HCEC 1CT (cell line): Measurements from ENCODE around the gene SPSB3.

ENCODE experiments used
- DNase-seq: peaks from one replicate; pipeline ENCODE4 v3.0.0-alpha.2; 2017

Gene SPSB3

DNA sequence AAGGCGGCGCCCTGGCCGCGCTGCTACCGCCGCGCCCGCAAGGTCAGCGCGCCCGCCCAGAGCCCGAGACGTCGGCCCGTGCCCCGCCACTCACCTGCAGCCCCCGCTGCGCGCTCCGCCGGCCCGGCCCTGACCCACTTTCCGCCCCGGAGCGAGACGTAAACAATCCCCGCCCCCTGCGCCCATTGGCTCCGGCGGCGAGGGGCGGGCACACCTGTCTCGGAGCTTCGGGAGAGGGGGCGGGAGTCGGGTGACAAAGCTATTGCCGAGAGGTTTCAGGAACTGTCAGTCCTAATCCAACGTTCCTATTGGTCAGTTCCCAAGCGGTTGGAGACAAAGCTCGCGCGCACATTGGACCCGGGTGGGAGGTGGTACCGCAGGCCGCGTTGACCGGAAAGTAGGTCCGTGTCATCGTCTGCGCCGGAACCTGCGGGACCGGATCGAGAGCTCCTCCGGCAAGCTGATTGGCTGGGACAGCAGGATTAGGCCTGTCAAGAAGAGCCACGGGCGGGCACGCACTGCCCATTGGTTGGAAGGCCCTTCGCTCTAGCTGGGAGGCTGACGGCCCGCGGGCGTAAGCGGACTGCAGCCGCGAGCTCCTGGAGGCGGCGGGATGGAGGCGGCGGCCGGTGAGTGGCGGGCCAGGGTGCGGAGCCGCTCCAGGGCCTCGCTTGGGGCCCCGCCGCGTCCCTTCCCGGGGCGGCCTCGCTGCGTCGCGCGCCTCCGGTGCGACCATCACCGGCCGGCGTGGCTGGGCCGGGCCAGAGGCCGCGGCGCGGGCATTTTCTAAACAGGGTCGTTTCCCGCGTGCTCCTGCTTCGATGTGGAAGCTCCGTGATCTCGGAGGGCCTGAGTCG, at the start of gene SPSB3, which contains the start of gene NUBP2:
Gene SPSB3 (minus strand): TSS at position 164 of the 857 bp plus-strand sequence. CDS start 1,088 bp downstream, outside the sequence.
Gene NUBP2 (plus strand): TSS at position 553 of the 857 bp plus-strand sequence. CDS start 61 bp downstream, at position 614.
- peak; percentile 100 for DNase-seq

DNA sequence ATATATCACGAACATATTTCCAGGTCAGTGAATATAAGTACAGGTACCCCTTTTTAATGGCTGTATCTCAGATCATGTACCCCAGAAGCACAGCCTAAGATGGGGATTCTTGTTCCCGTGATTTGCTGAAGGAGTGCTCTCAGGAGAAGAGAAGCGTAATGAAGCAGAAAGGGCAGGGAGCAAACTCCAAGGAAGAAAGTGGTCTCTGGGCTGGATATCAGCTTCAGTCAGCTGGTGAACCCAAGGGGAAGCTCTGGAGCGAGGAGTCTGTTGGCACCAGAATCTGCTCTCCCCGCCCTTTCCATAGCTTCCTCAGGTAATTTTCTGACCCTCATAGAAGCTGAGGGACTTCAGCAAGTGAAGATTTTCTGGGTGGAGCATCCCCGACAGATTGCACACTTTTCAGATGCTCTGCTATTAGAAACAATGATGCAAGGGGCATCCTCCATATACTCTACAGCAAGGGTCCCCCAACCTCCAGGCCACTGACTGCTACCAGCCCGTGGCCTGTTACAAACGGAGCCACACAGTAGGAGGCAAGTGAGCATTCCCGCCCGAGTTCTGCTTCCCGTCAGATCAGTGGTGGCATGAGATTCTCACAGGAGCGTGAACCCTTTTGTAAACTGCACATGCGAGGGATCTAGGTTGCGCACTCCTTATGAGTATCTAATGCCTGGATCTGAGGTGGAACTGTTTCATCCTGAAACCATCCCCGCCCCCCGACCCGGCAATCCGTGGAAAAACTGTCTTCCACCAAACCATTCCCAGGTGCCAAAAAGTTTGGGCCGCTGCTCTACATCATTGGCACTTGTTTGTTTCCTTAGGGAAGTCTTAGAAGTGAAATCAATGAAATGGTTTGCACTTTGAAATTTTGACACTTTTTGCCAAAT, 49.1 kb upstream of the SPSB3 start:
- no peak for DNase-seq

DNA sequence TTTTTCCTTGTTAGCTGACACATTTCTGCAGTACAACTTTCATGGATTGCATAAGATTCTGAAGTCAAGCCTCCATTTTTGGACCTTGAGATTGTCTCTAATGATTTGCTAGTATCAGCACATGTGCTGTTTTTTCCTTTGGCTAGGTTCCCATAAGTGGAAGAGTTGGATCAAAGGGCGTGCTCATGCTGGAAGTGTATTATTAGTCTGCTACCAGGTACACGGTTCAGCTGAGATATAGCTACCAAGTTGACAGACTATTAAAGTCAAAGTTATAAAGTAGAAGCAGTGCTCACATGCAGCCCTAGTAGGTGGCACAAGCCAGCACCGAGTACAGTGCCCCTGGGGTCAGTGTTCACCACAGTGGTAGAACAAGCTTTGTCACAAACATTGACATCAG, 47.8 kb upstream of the SPSB3 start:
- DNase-seq, result no peak

DNA sequence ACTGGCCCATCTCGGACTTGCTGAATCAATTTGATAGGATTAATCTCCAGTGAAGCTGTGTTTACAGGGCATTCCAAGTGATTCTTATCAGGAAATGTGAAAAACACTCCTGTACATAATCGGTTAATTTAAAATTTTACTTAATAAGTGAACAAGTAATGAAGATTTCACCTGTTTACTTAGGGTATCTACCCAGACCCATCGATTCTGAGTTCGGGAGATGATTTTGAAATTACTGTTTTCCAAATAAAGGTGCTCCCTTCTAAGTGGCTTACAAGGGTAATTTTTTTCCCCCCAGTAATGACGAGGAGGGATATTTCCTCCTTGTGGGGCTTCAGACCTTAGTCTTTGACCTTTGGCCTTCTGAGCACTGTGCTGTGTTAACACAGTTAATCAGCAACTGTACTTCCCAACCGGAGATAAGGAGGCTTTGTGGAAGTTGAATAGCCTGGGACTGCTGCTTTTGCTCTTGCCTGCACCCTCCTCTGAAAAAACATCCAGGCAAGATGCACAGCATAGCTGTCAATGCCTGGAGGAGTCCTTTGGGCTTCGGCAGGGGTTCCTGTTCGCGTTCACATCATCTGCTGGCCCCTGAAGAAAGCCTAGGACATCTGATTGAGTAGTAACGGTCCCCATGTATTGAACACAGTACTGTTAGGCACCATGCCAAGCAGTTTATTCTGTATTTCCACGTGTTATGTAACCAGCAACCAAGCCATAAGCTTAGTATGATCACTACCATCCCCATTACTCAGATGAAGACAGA, 46.5 kb upstream of the SPSB3 start:
- no peak for DNase-seq

DNA sequence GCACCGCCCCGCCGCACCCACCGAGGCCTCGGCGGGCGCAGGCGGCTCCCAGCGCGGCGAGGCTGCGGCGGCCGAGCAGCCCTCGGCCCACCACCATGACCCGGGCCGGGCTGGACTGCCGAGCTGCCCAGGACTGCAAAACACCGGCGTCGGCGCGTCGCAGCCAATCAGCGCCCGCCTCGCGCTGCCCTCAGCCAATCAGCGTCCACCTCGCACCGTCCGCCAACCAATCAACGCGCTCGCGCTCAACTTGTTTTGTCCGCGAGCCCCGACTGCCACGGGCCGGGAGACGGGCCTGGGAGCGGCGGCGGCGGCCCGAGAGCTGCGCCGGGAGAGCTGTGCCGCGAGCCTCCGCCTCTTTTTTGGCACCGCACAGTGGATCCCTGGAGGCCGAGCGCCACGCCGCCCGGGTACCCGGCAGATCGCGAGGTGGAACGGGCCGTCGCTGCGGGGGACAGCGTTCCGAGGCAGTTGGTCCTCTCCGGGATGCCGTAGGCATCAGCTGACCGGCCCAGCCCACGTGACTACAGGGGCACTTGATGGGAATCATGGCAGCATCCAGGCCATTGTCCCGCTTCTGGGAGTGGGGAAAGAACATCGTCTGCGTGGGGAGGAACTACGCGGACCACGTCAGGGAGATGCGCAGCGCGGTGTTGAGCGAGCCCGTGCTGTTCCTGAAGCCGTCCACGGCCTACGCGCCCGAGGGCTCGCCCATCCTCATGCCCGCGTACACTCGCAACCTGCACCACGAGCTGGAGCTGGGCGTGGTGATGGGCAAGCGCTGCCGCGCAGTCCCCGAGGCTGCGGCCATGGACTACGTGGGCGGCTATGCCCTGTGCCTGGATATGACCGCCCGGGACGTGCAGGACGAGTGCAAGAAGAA, 44.6 kb upstream of the SPSB3 start, which contains the start of the genes FAHD1 and HAGH:
Gene FAHD1 (plus strand): TSS at position 516 of the 883 bp plus-strand sequence. CDS start 33 bp downstream, at position 549.
Gene HAGH (minus strand): TSS at position 135 of the 883 bp plus-strand sequence. CDS start 38 bp downstream, at position 97.
- peak; percentile 94 for DNase-seq

DNA sequence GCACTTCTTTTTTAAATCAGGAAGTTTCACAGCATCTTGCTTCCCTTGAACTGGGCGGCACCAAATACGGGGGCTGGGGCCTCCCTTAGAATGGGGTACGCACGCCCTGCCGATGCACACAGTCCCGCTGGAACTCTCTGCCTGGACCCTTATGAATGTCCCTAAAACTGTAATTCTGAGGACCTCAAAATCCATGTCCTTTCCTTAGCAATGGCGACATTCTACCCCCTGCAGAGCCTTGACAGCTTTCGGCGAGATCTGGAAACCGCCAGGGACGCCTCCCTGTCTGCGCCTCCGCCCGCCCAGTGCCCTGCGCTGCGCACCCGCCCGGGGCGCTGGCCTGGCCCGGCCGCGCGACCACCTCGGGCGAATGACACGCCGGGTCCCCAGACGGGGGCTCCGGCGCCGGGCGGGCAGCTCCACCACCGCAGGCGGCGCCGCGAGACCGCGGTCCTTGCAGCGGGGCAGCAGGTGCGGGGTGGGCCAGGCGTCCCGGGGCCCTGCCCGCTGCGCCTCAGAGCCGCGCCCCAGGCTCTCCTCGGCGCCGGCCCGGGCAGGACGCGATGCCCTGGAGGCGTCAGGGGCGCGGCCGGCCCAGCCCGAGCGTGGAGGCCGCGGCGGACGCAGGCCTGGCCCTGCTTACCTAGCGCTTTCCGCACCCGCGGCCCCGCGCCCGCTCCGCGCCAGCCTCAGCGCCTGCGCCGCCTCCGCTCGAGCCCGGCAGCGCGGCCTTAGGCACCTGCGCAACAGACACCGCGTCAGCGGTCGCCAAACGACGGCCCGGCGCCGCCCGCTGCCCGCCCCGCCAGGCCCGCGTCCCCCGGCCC, 43.7 kb upstream of the SPSB3 start:
- peak; percentile 39 for DNase-seq

DNA sequence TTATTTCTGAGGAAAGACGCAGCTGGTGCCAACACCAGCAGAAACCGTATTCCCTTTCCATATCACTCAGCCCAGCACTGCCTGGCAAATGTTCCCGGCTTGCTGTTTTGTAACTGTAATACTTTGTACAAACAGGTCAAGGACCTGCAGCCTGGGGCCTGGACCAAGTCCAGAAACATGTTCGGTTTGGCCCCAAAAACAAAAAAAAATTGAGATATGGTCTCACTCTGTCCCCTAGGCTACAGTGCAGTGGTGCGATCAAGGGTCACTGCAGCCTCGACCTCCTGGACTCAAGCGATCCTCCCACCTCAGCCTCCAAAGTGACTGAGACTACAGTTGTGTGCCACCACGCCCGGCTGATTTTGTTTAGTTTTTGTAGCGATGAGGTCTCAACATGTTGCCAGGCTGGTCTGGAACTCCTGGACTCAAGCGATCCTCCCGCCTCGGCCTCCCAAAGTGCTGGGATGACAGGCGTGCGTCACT, 43.1 kb upstream of the SPSB3 start:
- no peak for DNase-seq

DNA sequence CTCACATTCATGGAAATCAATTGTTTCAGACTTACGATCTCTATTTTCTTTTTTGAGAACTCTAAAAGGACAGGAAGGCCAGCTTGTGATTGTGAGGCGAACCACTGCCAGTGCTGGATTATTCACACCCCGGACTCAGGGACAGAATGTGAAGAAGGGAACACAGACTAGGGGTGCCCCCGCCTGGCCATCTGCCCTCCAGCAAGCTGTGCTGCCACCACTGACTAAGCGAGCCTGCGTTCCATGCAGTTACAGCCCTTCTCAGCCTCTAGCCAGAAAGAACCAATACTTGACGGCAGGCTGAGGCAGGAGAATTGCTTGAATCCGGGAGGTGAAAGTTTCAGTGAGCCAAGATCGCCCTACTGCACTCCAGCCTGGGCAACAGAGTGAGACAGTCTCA, 41.5 kb upstream of the SPSB3 start:
- peak; percentile 40 for DNase-seq

DNA sequence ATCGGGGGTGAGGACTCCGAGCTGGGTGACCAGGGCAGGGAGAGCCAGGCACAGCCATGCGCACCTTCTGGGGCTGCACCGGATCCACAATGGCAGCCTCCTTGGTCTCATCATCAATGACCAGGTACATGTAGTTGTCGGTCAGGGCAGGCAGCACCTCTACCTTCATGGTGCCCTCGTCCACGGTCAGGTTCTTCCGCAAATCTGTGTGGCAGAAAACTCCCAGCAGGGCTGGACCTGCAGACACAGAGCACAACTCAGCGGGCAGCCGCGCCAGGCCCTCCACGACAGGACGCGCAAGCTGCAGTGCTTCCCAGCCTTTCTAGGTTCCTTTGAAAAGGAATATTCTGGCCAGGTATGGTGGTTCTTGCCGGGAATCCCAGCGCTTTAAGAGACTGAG, 40.4 kb upstream of the SPSB3 start:
- DNase-seq, result no peak

DNA sequence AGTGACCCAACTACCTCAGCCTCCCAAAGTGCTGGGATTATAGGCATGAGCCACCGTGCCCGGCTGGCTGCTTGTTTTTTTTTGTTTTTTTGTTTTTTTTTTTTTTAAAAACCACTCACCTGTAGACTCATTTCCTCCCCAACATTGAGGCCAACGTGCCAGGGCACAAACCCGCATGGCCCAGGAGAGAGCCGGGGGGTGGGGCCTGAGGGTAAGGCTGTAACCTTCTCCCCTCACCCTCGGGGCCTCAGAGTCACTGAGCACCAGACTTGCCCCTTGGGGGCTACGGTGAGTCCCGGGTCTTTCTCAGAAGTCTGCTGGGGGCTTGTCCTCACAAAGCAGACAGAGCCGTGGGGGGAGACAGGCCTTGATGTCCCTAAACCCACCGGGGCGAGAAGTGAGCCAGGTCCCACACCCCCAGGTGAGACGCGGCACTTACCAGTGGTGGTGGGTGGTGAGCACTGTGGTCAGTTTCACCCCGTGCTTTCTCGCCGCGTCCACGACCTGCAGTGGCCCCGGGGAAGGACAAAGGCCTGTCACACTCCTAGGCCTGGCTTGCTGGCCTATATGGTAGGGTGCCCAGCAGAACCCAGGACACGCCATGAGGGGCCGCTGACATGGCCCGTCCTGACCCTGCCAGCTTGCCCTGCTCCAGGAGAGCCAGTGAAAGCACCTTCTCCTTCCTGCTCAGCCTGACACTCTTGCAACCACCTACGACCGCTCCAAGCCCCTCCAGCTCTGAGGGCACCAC, 39.7 kb upstream of the SPSB3 start:
- no peak for DNase-seq

DNA sequence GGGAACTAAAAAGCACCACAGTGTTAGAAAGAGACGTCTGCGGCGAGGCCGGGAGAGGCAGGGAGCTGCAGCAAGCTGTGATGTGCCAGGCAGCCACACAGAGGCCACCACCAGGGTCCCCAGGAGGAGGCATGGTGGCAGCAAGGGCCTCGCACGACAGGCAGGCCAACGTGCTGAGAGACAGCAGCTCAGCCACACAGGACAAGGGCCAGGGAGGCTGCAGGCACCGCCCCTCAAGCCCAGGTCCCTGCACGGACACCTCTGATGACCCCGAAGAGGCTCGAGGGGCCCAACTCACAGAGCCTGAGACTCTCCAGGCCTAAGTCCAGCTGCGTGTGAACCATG, 38.5 kb upstream of the SPSB3 start:
- DNase-seq, result no peak

DNA sequence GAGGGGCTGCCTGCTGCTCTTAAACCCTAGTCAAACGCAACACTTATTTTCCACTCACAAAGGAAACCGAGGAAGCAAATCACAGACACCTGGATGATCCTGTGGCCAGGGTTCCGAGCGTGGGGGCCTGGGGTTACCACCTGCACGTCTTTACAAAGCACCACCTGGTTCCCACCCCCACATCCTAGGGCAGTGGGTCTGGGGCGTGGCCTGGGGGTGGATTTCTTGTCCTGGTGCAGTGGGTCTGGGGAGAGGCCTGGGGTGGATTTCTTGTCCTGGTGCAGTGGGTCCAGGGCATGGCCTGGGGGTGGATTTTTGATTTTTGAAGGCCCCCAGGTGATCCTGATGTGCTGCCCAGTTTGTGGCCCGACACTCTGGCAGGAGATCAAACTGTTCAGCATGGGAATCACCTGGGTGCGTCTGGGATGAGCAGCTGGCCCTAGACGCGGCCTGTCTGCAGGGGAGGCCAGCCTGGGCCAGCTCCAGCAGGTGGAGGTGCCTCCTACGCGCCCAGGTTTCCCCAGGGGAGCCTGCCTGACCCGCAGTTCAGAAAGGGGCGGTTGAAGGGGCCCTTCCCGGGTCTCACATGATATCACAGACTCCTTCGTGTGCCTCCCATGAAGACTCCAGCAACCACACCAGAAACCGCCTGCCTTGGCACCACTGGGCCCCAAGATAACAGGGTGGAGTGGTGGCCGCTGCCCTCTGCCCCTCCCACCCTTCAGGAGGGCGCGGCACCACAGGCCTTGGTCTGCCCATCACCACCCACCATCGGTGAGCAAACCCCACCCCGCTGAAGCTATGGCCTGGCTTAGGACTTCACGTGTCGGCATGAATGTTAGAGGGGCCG, 38.0 kb upstream of the SPSB3 start:
- DNase-seq, result no peak

DNA sequence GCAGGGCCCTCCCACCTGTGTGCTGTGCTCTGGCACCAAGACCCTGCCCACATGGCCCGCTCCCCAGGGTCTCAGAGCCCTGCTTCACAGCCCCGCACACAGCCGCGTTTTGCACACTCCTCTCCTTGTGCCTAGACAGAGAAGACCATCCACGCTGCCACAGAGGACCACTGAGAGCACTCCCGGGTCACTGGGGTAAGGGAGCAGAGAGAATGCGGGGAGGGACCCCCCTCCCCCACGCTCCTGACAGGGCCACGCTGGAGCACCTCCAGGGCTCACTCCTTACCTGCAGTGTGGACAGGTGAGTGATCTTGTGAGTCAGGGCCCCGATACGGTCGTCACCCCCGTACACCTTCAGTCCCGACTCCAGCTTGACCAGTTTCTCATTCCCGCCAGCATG, 37.2 kb upstream of the SPSB3 start:
- no peak for DNase-seq

DNA sequence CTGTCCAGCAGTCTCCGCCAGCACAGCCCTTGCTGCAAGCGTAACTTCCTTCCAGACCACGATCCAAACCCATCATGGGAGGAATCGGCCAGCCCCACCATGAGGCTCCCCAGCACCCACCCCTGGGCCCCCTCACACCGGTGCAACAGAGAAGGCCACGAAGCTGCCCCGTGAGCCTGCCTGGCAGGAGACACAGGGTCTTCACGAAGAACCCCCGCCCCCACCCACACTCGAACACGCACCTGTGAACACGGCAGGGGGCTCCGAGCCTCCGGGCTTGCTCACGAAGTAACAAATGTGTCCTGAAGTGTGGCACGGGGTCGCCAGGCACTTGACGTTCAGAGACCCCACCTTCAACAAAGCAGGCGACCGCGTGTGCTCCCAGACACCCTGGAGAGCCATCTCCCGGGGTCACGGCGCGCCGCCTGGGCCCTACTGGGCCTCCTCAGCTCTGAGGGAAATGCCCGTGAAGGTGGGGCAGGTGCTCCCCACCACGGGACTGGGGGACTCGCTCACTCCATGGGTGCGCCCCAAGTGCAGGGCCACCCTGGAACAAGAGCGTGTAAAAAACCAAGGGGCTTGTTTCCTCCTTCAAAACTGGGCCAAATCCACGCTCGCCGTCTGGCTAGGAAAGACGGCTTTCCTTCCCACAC, 36.6 kb upstream of the SPSB3 start:
- DNase-seq, result no peak

DNA sequence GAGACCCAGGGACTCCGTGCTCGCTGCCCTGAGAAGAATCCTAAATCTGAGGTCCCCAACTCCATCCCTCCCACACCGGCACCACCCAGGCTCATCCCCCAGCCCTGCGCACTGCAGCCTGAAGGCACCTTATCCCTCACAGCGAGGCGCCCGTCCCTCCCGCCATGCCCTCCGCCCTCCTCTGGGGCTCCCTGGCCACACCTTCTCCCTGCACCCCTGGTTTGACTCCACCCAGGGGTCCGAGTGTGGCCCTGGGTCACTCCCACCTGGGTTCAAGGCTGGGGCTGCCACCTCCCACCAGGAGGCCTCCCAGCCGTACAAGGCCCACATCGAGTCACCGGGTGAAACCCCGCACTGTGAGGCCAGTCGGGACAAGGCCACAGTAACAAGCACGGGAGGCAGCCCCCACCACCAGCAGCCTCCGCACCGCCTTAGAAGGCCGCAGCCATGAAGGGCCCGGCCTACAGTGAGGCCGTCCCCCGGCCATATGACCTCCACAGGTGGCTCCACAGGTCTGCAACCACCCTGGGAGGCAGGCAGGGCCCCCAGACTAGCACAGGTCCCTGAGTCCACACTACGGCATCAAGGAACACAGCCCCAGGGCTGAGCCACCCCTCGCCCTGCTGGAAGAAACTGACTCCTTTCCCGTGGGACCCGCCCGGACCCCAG, 36.0 kb upstream of the SPSB3 start:
- no peak for DNase-seq

DNA sequence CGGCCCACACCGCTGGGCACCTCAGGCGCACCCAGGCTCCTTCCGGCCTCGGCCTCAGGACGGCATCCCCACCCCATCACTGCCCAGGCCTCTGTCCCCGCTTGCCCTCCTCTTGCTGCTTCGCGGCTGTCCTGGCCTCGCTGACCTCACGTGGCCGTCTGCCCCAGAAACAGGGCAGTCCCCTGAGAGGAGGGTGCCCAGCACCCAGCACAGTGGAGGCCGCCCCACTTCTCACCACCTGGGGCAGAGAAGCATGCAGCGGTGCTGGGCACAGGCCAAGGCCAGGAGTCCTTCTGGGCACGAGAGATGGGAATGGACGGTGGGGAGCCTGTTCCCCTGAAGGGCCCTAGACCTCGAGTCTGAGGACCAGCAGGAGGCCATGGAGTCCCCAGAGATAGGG, 35.3 kb upstream of the SPSB3 start:
- no peak for DNase-seq

DNA sequence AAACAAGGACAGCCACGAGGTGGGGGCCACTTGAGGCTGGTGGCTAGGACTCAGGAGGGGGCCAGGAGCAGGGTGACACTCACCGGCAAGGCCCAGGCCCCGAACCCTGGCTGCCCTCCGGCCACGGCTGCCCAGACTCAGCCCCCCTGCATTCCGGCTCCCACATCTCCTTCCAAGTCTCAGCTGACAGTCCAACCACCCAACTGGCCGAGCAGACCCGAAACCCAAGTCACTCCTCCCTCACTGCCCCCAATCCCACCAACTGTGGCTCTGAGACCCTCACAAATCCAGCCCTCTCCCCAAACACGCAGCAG, 34.9 kb upstream of the SPSB3 start:
- DNase-seq, result no peak
